Mesothelial cell of epicardium (in vitro differentiated cells): ENCODE measurements around the gene IPO5. TPM values are rescaled to one million over a fixed set of nuclear protein-coding genes. Genes with fewer than 3 reads are reported as not detected.

Experiments used
- DNase-seq, 2 experiments: peaks; one replicate each; pipeline ENCODE4 v3.0.0; 2021; ENCODE audit warnings: low spot score in 2 of 2; ENCODE audit not compliant: unreplicated experiment in 2 of 2
- H3K27ac Mint-ChIP-seq: 2 replicates; pipeline ENCODE4 v1.8.0; 2021; ENCODE audit warnings: mixed read lengths
- H3K27me3 Mint-ChIP-seq: 2 replicates; pipeline ENCODE4 v1.8.0; 2021; ENCODE audit warnings: low read depth, mixed read lengths
- H3K36me3 Mint-ChIP-seq: 2 replicates; pipeline ENCODE4 v1.8.0; 2021; ENCODE audit warnings: mixed read lengths
- H3K4me1 Mint-ChIP-seq: 2 replicates; pipeline ENCODE4 v1.8.0; 2021; ENCODE audit warnings: mixed read lengths
- H3K4me3 Mint-ChIP-seq: 2 replicates; pipeline ENCODE4 v1.8.0; 2021; ENCODE audit warnings: mild to moderate bottlenecking, moderate library complexity, mixed read lengths
- H3K9me3 Mint-ChIP-seq: 2 replicates; pipeline ENCODE4 v1.8.0; 2021; ENCODE audit warnings: mixed read lengths
- CTCF ChIP-seq: fragments of 200-600 bp; sonication (generic); IDR thresholded peaks from one replicate; pipeline ENCODE4 v1.5.0; 2021; ENCODE audit warnings: antibody characterized with exemption; ENCODE audit not compliant: unreplicated experiment
- total RNA-seq: library from RNA; stranded (reverse); gene quantifications from 3 replicates; pipeline ENCODE4 v1.2.1, GENCODE V29; 2021

Gene IPO5
- total RNA-seq, 1 donor from 2014 or later, result 172 TPM

DNA sequence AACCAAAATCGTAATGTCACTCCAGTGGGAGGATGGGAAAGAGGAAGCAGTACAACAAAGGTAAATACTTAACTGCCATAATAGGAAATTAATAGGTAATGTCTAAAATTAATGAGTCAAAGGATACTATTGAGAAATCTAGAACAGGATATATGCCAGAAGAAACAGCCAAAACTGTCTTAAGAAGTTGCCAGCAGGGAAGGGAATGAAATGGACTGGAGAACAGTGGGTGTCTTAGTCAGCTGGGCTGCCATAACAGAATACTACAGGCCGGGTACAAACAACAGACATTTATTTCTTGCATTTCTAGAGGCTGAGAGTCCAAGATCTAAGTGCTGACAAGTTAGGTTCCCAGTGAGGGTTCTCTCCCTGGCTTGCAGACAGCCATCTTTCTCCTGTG is 40.3 kb upstream of the IPO5 start:
- Mint-ChIP-seq H3K4me1 (no peaks in the 10 kb centered on the region), H3K36me3 (no peaks in the 10 kb centered on the region), H3K27ac (no peak overlapping the region), H3K9me3 (peaks cover 24% of the 10 kb centered on the region), H3K4me3 (no peak overlapping the region), H3K27me3 (peaks cover 7% of the 10 kb centered on the region)
- no peak for DNase-seq
- TF ChIP-seq CTCF, result no peak

DNA sequence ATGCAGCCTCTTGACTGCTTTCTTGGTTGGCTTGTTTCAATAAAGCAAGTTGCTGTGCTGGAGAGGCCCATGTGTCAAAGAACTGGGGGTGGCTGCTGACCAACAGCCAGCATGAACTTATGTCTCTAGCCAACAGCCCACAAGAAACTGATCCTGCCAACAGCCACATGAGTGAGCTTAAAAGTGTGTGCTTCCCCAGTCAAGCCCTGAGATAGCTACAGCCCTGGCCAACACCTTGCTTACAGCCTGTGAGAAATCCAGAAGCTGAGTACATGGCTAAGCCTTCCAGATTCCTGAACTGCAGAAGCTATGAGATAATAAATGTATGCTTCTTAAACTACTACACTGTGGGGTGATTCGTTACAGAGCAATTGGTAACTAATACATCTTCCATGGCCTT is 38.9 kb upstream of the IPO5 start:
- Mint-ChIP-seq H3K4me3 (no peak overlapping the region), H3K9me3 (peaks cover 24% of the 10 kb centered on the region), H3K36me3 (no peaks in the 10 kb centered on the region), H3K27ac (no peak overlapping the region), H3K27me3 (peaks cover 3% of the 10 kb centered on the region), H3K4me1 (peaks cover 3% of the 10 kb centered on the region)
- no peak for DNase-seq
- TF ChIP-seq CTCF, result no peak

DNA sequence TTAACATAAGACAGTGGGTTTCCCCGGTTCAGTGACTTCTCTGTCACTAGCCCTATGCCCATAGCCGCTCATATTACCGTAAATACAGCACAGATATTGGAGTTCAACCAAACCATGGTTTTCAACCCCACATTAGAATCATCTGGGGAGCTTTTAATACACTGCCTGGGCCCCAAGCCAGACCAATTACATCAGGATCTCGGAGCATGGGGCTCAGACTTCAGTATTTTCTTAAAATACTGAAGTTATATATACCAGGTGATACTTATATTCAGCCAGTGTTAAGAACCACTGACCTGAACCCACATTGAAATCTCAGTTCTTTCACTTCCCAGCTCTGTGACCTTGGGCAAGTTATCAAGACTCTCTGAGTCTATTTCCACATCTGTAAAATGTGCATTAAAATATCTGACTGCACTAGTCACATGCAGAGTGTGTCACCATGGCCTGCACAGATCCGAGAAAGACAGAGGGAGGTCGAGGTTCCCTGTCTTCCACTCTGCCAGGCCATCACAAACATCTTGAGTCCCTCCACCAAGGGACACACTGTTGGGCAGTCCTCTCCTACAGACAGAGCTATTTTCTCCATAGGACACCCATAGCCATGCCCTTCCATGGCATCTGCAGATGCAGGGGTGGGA is 32.2 kb upstream of the IPO5 start:
- no peak for DNase-seq
- peaks cover 3% of the 10 kb centered on the region for H3K4me1 Mint-ChIP-seq
- no peak overlapping the region for H3K27ac Mint-ChIP-seq
- H3K9me3 Mint-ChIP-seq, result peaks cover 2% of the 10 kb centered on the region
- no peak overlapping the region for H3K4me3 Mint-ChIP-seq
- H3K36me3 Mint-ChIP-seq, result no peaks in the 10 kb centered on the region
- H3K27me3 Mint-ChIP-seq, result no peaks in the 10 kb centered on the region
- TF ChIP-seq CTCF, result no peak

DNA sequence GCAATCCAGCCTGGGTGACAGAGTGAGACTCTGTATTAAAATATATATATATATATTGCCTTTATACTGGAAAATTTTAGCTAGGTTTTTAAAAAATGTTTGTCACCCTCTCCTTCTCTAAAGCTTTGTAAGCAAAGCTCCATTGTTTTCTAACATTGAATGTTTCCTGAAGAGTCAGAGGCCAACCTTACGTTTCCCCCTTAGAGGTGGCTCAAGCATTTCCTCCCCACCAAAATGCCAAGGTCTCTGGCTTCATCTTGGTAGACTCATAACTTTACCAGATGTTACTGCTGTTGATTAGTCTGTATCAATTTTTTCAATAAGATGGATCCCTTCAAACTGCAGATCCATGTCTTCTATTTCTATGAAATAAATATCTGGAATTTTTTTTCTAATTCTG is 25.2 kb upstream of the IPO5 start:
- Mint-ChIP-seq H3K27ac (no peak overlapping the region), H3K36me3 (no peaks in the 10 kb centered on the region), H3K4me1 (no peaks in the 10 kb centered on the region), H3K27me3 (no peaks in the 10 kb centered on the region), H3K9me3 (no peaks in the 10 kb centered on the region), H3K4me3 (no peak overlapping the region)
- TF ChIP-seq CTCF, result no peak
- no peak for DNase-seq

- Mint-ChIP-seq H3K36me3 (no peaks in the 10 kb centered on the region), H3K4me3 (no peak overlapping the region), H3K9me3 (no peaks in the 10 kb centered on the region), H3K27me3 (no peaks in the 10 kb centered on the region), H3K27ac (no peak overlapping the region), H3K4me1 (peaks cover 10% of the 10 kb centered on the region)
- no peak for TF ChIP-seq CTCF
- no peak for DNase-seq
Measured at GRCh38 chr13:97932036-97932435, 21.4 kb upstream of the IPO5 start.

DNA sequence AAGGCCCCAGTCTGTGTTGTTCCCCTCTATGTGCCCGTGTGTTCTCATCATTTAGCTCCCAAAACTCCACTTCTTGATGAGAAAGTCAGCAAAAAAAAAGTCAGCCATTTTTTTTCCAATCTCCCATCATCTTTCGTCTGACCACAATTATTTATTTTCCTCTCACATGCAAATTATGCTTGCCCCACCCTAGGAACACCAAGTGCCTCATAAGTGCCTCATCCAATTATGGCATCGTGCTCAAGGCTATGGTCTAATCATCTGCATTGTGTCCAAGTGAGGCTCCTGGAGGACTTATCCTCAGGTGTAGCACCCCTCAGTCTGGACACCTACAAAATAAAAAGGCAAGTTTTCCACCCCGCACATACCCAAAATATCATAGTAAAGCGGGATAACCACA is 20.8 kb upstream of the IPO5 start:
- no peaks in the 10 kb centered on the region for H3K27me3 Mint-ChIP-seq
- no peak overlapping the region for H3K27ac Mint-ChIP-seq
- no peaks in the 10 kb centered on the region for H3K36me3 Mint-ChIP-seq
- H3K4me3 Mint-ChIP-seq, result no peak overlapping the region
- no peak for TF ChIP-seq CTCF
- peaks cover 10% of the 10 kb centered on the region for H3K4me1 Mint-ChIP-seq
- DNase-seq, result no peak
- H3K9me3 Mint-ChIP-seq, result no peaks in the 10 kb centered on the region
